OCI-LY1 (cell line): Measurements from ENCODE around the gene SRSF2.

Experiments used
- H2AFZ ChIP-seq: fragments of 200-600 bp; sonication (generic), shearing (Covaris generic); 2 replicates; pipeline ENCODE4 v1.6.0; 2014; ENCODE audit warnings: antibody characterized with exemption, mild to moderate bottlenecking, low read length
- H3F3A ChIP-seq: fragments of 200-600 bp; sonication (generic), shearing (Covaris generic); 2 replicates; pipeline ENCODE4 v1.6.0; 2014; ENCODE audit warnings: mild to moderate bottlenecking, antibody characterized with exemption, low read length, moderate library complexity; ENCODE audit not compliant: insufficient read depth
- H3K27ac ChIP-seq: fragments of 200-600 bp; sonication (generic); 2 replicates; pipeline ENCODE4 v1.5.1; 2014; ENCODE audit warnings: low read length, mixed run types, mild to moderate bottlenecking, low read depth; ENCODE audit not compliant: poor library complexity, severe bottlenecking
- H3K27me3 ChIP-seq: fragments of 200-600 bp; sonication (generic); 2 replicates; pipeline ENCODE4 v1.6.0; 2014; ENCODE audit warnings: antibody characterized with exemption, mild to moderate bottlenecking, low read length, moderate library complexity; ENCODE audit not compliant: insufficient read depth
- H3K36me3 ChIP-seq: fragments of 200-600 bp; sonication (generic); 2 replicates; pipeline ENCODE4 v1.6.1; 2014; ENCODE audit warnings: mild to moderate bottlenecking, antibody characterized with exemption, low read length, moderate library complexity, mixed read lengths; ENCODE audit not compliant: insufficient read depth
- H3K4me1 ChIP-seq: fragments of 200-600 bp; sonication (generic); 2 replicates; pipeline ENCODE4 v1.5.1; 2014; ENCODE audit warnings: mild to moderate bottlenecking, low read length, moderate library complexity; ENCODE audit not compliant: insufficient read depth, severe bottlenecking
- H3K4me2 ChIP-seq: fragments of 200-600 bp; sonication (generic), shearing (Covaris generic); 2 replicates; pipeline ENCODE4 v1.6.1; 2014; ENCODE audit warnings: low read length
- H3K4me3 ChIP-seq: fragments of 200-600 bp; sonication (generic); 2 replicates; pipeline ENCODE4 v1.5.1; 2014; ENCODE audit warnings: low read length, low read depth, mild to moderate bottlenecking, mixed read lengths; ENCODE audit not compliant: poor library complexity, severe bottlenecking
- H3K79me2 ChIP-seq: fragments of 200-600 bp; shearing (Covaris generic); 2 replicates; pipeline ENCODE4 v1.6.1; 2016; ENCODE audit warnings: mixed run types, low read length, mixed read lengths; ENCODE audit not compliant: insufficient read depth
- H3K9ac ChIP-seq: fragments of 200-600 bp; sonication (generic), shearing (Covaris generic); 2 replicates; pipeline ENCODE4 v1.6.1; 2014; ENCODE audit warnings: mild to moderate bottlenecking, low read length, mixed read lengths
- H3K9me2 ChIP-seq: fragments of 200-600 bp; sonication (generic), shearing (Covaris generic); 2 replicates; pipeline ENCODE4 v1.6.1; 2014; ENCODE audit warnings: low read depth, mild to moderate bottlenecking, low read length, mixed read lengths
- H3K9me3 ChIP-seq: fragments of 200-600 bp; shearing (Covaris generic); 2 replicates; pipeline ENCODE4 v1.6.1; 2014; ENCODE audit warnings: low read length, mixed read lengths
- H4K20me1 ChIP-seq: fragments of 200-600 bp; sonication (generic), shearing (Covaris generic); 2 replicates; pipeline ENCODE4 v1.6.0; 2016; ENCODE audit warnings: mild to moderate bottlenecking, low read length; ENCODE audit not compliant: insufficient read depth
- CTCF ChIP-seq: fragments of 200-600 bp; sonication (generic), shearing (Covaris generic); IDR thresholded peaks from 2 replicates; pipeline ENCODE4 v1.5.1; 2017; ENCODE audit warnings: mild to moderate bottlenecking, antibody characterized with exemption, low read length, moderate library complexity, mixed read lengths
- EZH2 ChIP-seq: fragments of 200-600 bp; sonication (generic), shearing (Covaris generic); IDR thresholded peaks from 2 replicates; pipeline ENCODE4 v1.8.0; 2017; ENCODE audit warnings: borderline replicate concordance, mixed run types, mild to moderate bottlenecking, antibody characterized with exemption, low read length, moderate library complexity, mixed read lengths

The SRSF2 gene

GRCh38 chr17:76758570-76758969, 21.4 kb upstream of the SRSF2 start:
- Histone ChIP-seq H4K20me1 (no peaks in the 10 kb centered on the region), H2AFZ (no peak overlapping the region), H3K27ac (no peak overlapping the region), H3K9me2 (no peaks in the 10 kb centered on the region), H3K4me3 (no peak overlapping the region), H3K4me1 (no peaks in the 10 kb centered on the region), H3K4me2 (no peak overlapping the region), H3F3A (no peaks in the 10 kb centered on the region), H3K79me2 (no peaks in the 10 kb centered on the region), H3K27me3 (no peaks in the 10 kb centered on the region), H3K36me3 (peaks cover 31% of the 10 kb centered on the region), H3K9ac (no peak overlapping the region), H3K9me3 (no peaks in the 10 kb centered on the region)
- no peak for TF ChIP-seq CTCF
- TF ChIP-seq EZH2 = no peak

- H2AFZ ChIP-seq = no peak overlapping the region
- H3K9me3 ChIP-seq = no peaks in the 10 kb centered on the region
- no peaks in the 10 kb centered on the region for H3K9me2 ChIP-seq
- H3K27ac ChIP-seq = no peak overlapping the region
- no peak overlapping the region for H3K4me2 ChIP-seq
- no peaks in the 10 kb centered on the region for H4K20me1 ChIP-seq
- no peaks in the 10 kb centered on the region for H3K79me2 ChIP-seq
- peaks cover 33% of the 10 kb centered on the region for H3K36me3 ChIP-seq
- no peak overlapping the region for H3K9ac ChIP-seq
- no peaks in the 10 kb centered on the region for H3K27me3 ChIP-seq
- H3K4me3 ChIP-seq = no peak overlapping the region
- TF ChIP-seq CTCF (no peak), EZH2 (no peak)
- no peaks in the 10 kb centered on the region for H3F3A ChIP-seq
- H3K4me1 ChIP-seq = peaks cover under 1% of the 10 kb centered on the region
Measured at GRCh38 chr17:76757256-76757655, 20.1 kb upstream of the SRSF2 start.

- Histone ChIP-seq H3K9me2 (no peaks in the 10 kb centered on the region), H3K4me2 (no peak overlapping the region), H2AFZ (no peak overlapping the region), H3K79me2 (no peaks in the 10 kb centered on the region), H3K9ac (no peak overlapping the region), H3K27ac (no peak overlapping the region), H3K9me3 (no peaks in the 10 kb centered on the region), H3K36me3 (peaks cover 33% of the 10 kb centered on the region), H3K4me3 (no peak overlapping the region), H3K4me1 (peaks cover 7% of the 10 kb centered on the region), H3F3A (no peaks in the 10 kb centered on the region), H3K27me3 (no peaks in the 10 kb centered on the region), H4K20me1 (no peaks in the 10 kb centered on the region)
- no peak for TF ChIP-seq EZH2
- no peak for TF ChIP-seq CTCF
Measured at GRCh38 chr17:76755285-76755684, 18.2 kb upstream of the SRSF2 start.
